H9 (cell line): ENCODE measurements around the gene USB1. TPM values are rescaled to one million over a fixed set of nuclear protein-coding genes. Genes with fewer than 3 reads are reported as not detected.

Experiments
- DNase-seq: peaks from one replicate; pipeline ENCODE4 v3.0.0-alpha.2; 2017
- H2AFZ ChIP-seq: one replicate; pipeline ENCODE4 v1.6.1; 2013; ENCODE audit warnings: mild to moderate bottlenecking, low read length, control low read depth, moderate library complexity
- H2AK5ac ChIP-seq: 2 replicates; pipeline ENCODE4 v1.6.1; 2013; ENCODE audit warnings: low read length, control low read depth, mixed read lengths; ENCODE audit not compliant: insufficient read length
- H2BK120ac ChIP-seq: one replicate; pipeline ENCODE4 v1.6.1; 2013; ENCODE audit warnings: low read depth, mild to moderate bottlenecking, low read length, control low read depth, inconsistent platforms; ENCODE audit not compliant: poor library complexity, severe bottlenecking
- H2BK12ac ChIP-seq: 2 replicates; pipeline ENCODE4 v1.6.1; 2013; ENCODE audit warnings: low read length, control low read depth, mixed read lengths, low read depth; ENCODE audit not compliant: insufficient read length
- H2BK15ac ChIP-seq: 2 replicates; pipeline ENCODE4 v1.6.1; 2013; ENCODE audit warnings: low read depth, low read length, control low read depth
- H2BK20ac ChIP-seq: one replicate; pipeline ENCODE4 v1.6.1; 2013; ENCODE audit warnings: low read depth, mild to moderate bottlenecking, low read length, control low read depth, inconsistent platforms; ENCODE audit not compliant: poor library complexity, severe bottlenecking
- H2BK5ac ChIP-seq: 2 replicates; pipeline ENCODE4 v1.6.1; 2013; ENCODE audit warnings: low read length, control low read depth, mixed read lengths; ENCODE audit not compliant: insufficient read length
- H3K14ac ChIP-seq: 2 replicates; pipeline ENCODE4 v1.6.1; 2013; ENCODE audit warnings: low read length, control low read depth; ENCODE audit not compliant: insufficient read depth
- H3K18ac ChIP-seq: 2 replicates; pipeline ENCODE4 v1.6.1; 2013; ENCODE audit warnings: low read depth, mild to moderate bottlenecking, mixed read lengths, low read length, control low read depth; ENCODE audit not compliant: insufficient read length
- H3K23ac ChIP-seq: 2 replicates; pipeline ENCODE4 v1.6.1; 2013; ENCODE audit warnings: low read length, control low read depth, mixed read lengths, low read depth; ENCODE audit not compliant: insufficient read length
- H3K23me2 ChIP-seq: 2 replicates; pipeline ENCODE4 v1.6.1; 2013; ENCODE audit warnings: low read depth, mild to moderate bottlenecking, mixed read lengths, low read length, control low read depth; ENCODE audit not compliant: insufficient read length, poor library complexity, severe bottlenecking
- H3K27ac ChIP-seq: 2 replicates; pipeline ENCODE4 v1.5.1; 2013; ENCODE audit warnings: low read length, control low read depth, mixed read lengths, low read depth; ENCODE audit not compliant: insufficient read length
- H3K27me3 ChIP-seq: 2 replicates; pipeline ENCODE4 v1.6.1; 2013; ENCODE audit warnings: low read length, control low read depth, inconsistent platforms; ENCODE audit not compliant: insufficient read depth
- H3K4ac ChIP-seq: 2 replicates; pipeline ENCODE4 v1.6.1; 2013; ENCODE audit warnings: low read depth, mild to moderate bottlenecking, control low read depth, inconsistent platforms, low read length, moderate library complexity
- H3K4me1 ChIP-seq: 2 replicates; pipeline ENCODE4 v1.6.1; 2013; ENCODE audit warnings: low read length, control low read depth, inconsistent platforms; ENCODE audit not compliant: insufficient read depth
- H3K4me2 ChIP-seq: 2 replicates; pipeline ENCODE4 v1.6.1; 2013; ENCODE audit warnings: low read length, control low read depth, mixed read lengths; ENCODE audit not compliant: insufficient read length, insufficient read depth
- H3K56ac ChIP-seq: 2 replicates; pipeline ENCODE4 v1.6.1; 2013; ENCODE audit warnings: low read depth, mild to moderate bottlenecking, mixed read lengths, low read length, control low read depth; ENCODE audit not compliant: insufficient read length
- H3K79me1 ChIP-seq: 2 replicates; pipeline ENCODE4 v1.6.1; 2013; ENCODE audit warnings: low read depth, mild to moderate bottlenecking, moderate library complexity, low read length, control low read depth, inconsistent platforms; ENCODE audit not compliant: insufficient read depth, poor library complexity, severe bottlenecking
- H3K79me2 ChIP-seq: 2 replicates; pipeline ENCODE4 v1.6.1; 2013; ENCODE audit warnings: low read length, control low read depth, inconsistent platforms; ENCODE audit not compliant: insufficient read depth
- H3K9ac ChIP-seq: 2 replicates; pipeline ENCODE4 v1.6.1; 2013; ENCODE audit warnings: low read length, control low read depth, mixed read lengths; ENCODE audit not compliant: insufficient read length; ENCODE audit errors: extremely low read depth
- H3K9me3 ChIP-seq: one replicate; pipeline ENCODE4 v1.6.1; 2013; ENCODE audit warnings: low read depth, low read length, inconsistent platforms; ENCODE audit not compliant: control insufficient read depth
- H3T11ph ChIP-seq: one replicate; pipeline ENCODE4 v1.6.1; 2013; ENCODE audit warnings: mild to moderate bottlenecking, low read length, control low read depth, inconsistent platforms
- H4K20me1 ChIP-seq: one replicate; pipeline ENCODE4 v1.6.1; 2013; ENCODE audit not compliant: control insufficient read depth, insufficient read length, insufficient read depth
- H4K5ac ChIP-seq: 2 replicates; pipeline ENCODE4 v1.6.1; 2013; ENCODE audit warnings: low read depth, mild to moderate bottlenecking, mixed read lengths, low read length, control low read depth; ENCODE audit not compliant: insufficient read length
- H4K8ac ChIP-seq: replicated peaks from 2 replicates; pipeline ENCODE4 v1.6.1; 2013; ENCODE audit warnings: low read length, control low read depth, mixed read lengths, low read depth; ENCODE audit not compliant: insufficient read length
- H4K91ac ChIP-seq: 2 replicates; pipeline ENCODE4 v1.6.1; 2013; ENCODE audit warnings: low read depth, mild to moderate bottlenecking, moderate library complexity, mixed read lengths, low read length, control low read depth; ENCODE audit not compliant: insufficient read length
- H3K27ac Mint-ChIP-seq, 3 experiments: 2 replicates in 2 of 3; 3 replicates in 1 of 3; pipeline ENCODE4 v1.8.0; 2020 to 2021; ENCODE audit warnings: mixed read lengths in 3 of 3, mild to moderate bottlenecking in 1 of 3, moderate library complexity in 1 of 3
- H3K27me3 Mint-ChIP-seq: 2 replicates; pipeline ENCODE4 v1.8.0; 2021; ENCODE audit warnings: low read depth, mild to moderate bottlenecking, moderate library complexity, mixed read lengths
- H3K36me3 Mint-ChIP-seq, 3 experiments: 2 replicates in 2 of 3; 3 replicates in 1 of 3; pipeline ENCODE4 v1.8.0; 2020 to 2021; ENCODE audit warnings: low read depth in 3 of 3, mixed read lengths in 3 of 3; ENCODE audit not compliant: insufficient read depth in 1 of 3
- H3K4me1 Mint-ChIP-seq, 2 experiments: 2 replicates each; pipeline ENCODE4 v1.8.0; 2020; ENCODE audit warnings: mixed read lengths in 2 of 2
- H3K4me3 Mint-ChIP-seq, 2 experiments: 2 replicates in 1 of 2; 3 replicates in 1 of 2; pipeline ENCODE4 v1.8.0; 2020 to 2021; ENCODE audit warnings: mild to moderate bottlenecking in 2 of 2, mixed read lengths in 2 of 2, moderate library complexity in 1 of 2
- H3K9me3 Mint-ChIP-seq, 2 experiments: 2 replicates in 1 of 2; 3 replicates in 1 of 2; pipeline ENCODE4 v1.8.0; 2020; ENCODE audit warnings: mild to moderate bottlenecking in 2 of 2, mixed read lengths in 2 of 2, moderate library complexity in 1 of 2
- CTCF ChIP-seq: fragments of 200-600 bp; sonication (generic); conservative IDR thresholded peaks from 3 replicates; pipeline ENCODE4 v1.8.0; 2021; ENCODE audit warnings: antibody characterized with exemption, mild to moderate bottlenecking
- WGBS: extraction: QIAGEN DNeasy Blood & Tissue Kit; methylation state at CpG from one replicate; pipeline ENCODE4 v1.1.7; 2013; ENCODE audit warnings: missing lambda C conversion rate, low lambda C conversion rate, mixed read lengths; ENCODE audit not compliant: insufficient read length; ENCODE audit errors: extremely low coverage; 5-methylcytosine and 5-hydroxymethylcytosine counted together
- long read RNA-seq: library from polyadenylated mRNA; unstranded; transcript quantifications from one replicate; pipeline ENCODE4 v2.0.0, GENCODE V29; 2020
- total RNA-seq: library from RNA; stranded (reverse); gene quantifications from 2 replicates; pipeline ENCODE4 v1.2.1, GENCODE V29; 2021

Gene USB1, protein sequence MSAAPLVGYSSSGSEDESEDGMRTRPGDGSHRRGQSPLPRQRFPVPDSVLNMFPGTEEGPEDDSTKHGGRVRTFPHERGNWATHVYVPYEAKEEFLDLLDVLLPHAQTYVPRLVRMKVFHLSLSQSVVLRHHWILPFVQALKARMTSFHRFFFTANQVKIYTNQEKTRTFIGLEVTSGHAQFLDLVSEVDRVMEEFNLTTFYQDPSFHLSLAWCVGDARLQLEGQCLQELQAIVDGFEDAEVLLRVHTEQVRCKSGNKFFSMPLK
- 65.0 and 65.6 TPM in 2 replicates for total RNA-seq
- long read RNA-seq, transcript USB1-207 (4 exons, 1,751 nt) = minor isoform, 6 of 59 reads
- long read RNA-seq, transcript USB1-201 (7 exons, 2,282 nt) = major isoform, 22 of 59 reads
- long read RNA-seq, transcript USB1-202 (4 exons, 1,217 nt) = minor isoform, 11 of 59 reads
- long read RNA-seq, partial matches to known transcripts = 8 of 59 reads
- long read RNA-seq, other reads (novel, unspliced or antisense) = 10 of 59 reads

DNA sequence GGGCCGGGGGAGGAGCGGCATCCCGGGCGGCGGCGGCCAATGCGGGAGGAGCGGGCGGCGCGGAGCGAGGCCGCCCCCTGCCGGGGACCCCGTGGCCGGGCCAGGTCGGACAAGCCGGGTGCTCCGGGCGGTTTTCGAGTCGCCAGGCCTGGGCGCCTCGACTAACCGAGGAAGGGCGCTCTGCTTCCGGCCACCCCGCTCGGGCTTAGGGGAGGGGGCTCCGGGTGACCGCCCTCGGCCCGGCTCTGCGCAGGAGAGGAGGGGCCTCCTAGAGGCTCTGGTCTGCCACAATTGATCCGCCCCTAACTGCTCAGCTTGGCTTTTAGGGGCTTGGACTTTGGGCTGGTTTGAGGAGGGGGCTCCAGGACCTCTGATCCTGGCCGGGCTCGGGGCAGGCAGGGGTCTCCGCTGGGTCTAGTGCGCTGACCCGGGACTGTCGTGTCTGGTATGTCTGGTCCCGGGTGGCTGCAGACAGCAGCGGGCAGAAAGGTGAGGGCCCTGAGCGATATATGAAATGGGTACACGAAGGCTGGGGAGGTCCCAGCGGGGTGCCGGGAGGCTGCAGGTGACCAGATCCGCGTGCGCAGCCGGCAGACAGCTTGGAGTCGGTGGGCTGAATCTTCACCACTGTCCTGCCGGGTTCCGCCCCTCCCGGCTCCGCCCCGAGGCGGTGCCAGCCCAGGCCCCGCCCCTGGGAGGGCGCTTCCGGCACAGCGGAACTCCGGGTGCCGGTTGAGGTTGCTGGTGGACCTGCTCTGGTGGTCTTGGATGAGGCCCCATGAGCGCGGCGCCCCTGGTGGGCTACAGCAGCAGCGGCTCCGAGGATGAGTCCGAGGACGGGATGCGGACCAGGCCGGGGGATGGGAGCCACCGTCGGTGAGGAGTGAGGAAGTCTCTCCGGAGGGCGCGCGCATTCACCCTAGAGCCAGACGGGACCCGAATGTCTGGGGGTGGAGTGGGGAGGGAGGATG lies at the start of gene USB1:
Gene USB1, plus strand, starts transcription at position 702 of the 971 bp plus-strand sequence. Its CDS starts 77 bp downstream, at position 779.
- no peak within 1 kb of the TSS for H3K23ac ChIP-seq
- H3K14ac ChIP-seq = 0 out of 2 replicates have a peak within 1 kb of the TSS, but pooled peaks have one; percentile 6
- H2BK15ac ChIP-seq = no peak within 1 kb of the TSS
- no peaks in the 10 kb centered on the region; the same call in 1 of the 2 replicates for H3K79me2 ChIP-seq
- no peak within 1 kb of the TSS for H3K4ac ChIP-seq
- H2BK12ac ChIP-seq = no peak within 1 kb of the TSS
- H3K79me1 ChIP-seq = no peaks in the 10 kb centered on the region
- H3K23me2 ChIP-seq = peaks cover 8% of the 10 kb centered on the region
- H4K5ac ChIP-seq = no peak within 1 kb of the TSS
- no peaks in the 10 kb centered on the region for H3K27me3 ChIP-seq
- H4K91ac ChIP-seq = no peak within 1 kb of the TSS
- no peak within 1 kb of the TSS for H3T11ph ChIP-seq
- no peaks in the 10 kb centered on the region for H3K9me3 ChIP-seq
- H4K8ac ChIP-seq = no peak within 1 kb of the TSS
- H3K18ac ChIP-seq = peak within 1 kb of the TSS; percentile 18
- peak; percentile 94 for DNase-seq
- H2BK5ac ChIP-seq = no peak within 1 kb of the TSS
- H4K20me1 ChIP-seq = no peaks in the 10 kb centered on the region
- Mint-ChIP-seq H3K27ac (peak within 1 kb of the TSS; percentile 66 to 94 (median 89); a peak in 4 of 7 replicates), H3K27me3 (no peaks in the 10 kb centered on the region), H3K4me1 (peaks cover 16 to 17% of the 10 kb centered on the region in 2 experiments), H3K9me3 (no peaks in the 10 kb centered on the region; a peak in 1 of 5 replicates), H3K4me3 (peak within 1 kb of the TSS; percentile 92 to 93), H3K36me3 (peaks cover 12 to 48% (median 39%) of the 10 kb centered on the region in 3 experiments; a peak in 6 of 7 replicates)
- H3K4me2 ChIP-seq = peak within 1 kb of the TSS; percentile 68
- no peak within 1 kb of the TSS for H3K27ac ChIP-seq
- H2BK20ac ChIP-seq = no peak within 1 kb of the TSS
- no peak within 1 kb of the TSS for H2AK5ac ChIP-seq
- H3K4me1 ChIP-seq = peaks cover 2% of the 10 kb centered on the region; the same call in 1 of the 2 replicates
- H3K9ac ChIP-seq = peak within 1 kb of the TSS; percentile 25
- WGBS = no CpG with 5 or more reads among the region's 81 CpGs
- H2BK120ac ChIP-seq = no peak within 1 kb of the TSS
- H2AFZ ChIP-seq = no peak within 1 kb of the TSS
- no peak within 1 kb of the TSS for H3K56ac ChIP-seq
- TF ChIP-seq CTCF = peak; percentile 66
